Panc1 (cell line): ENCODE data around the gene FHAD1. TPM values are rescaled to one million over a fixed set of nuclear protein-coding genes. Genes with fewer than 3 reads are reported as not detected.

Source experiments
- ATAC-seq: fragments of 200-7000 bp; cut with Tn5 transposase; 2 replicates; pipeline ENCODE4 v1.9.1; 2020; ENCODE audit warnings: mild to moderate bottlenecking, moderate library complexity
- BruUV-seq: library from RNA; stranded (reverse); fragments of 400-500 nt; replicated peaks from 2 replicates; lab custom pipeline; 2021; lab: Mats Ljungman, UMichigan
- CTCF ChIA-PET: fragments of 300-600 bp; sonication (Branson Sonifier 250); formaldehyde crosslinking; loops from one replicate; lab custom pipeline; 2022; ENCODE audit warnings: antibody characterized with exemption; lab: Charles Lee
- POLR2A ChIA-PET: fragments of 300-600 bp; sonication (Branson Sonifier 250); formaldehyde crosslinking; loops from one replicate; lab custom pipeline; 2022; ENCODE audit warnings: antibody characterized with exemption; lab: Charles Lee
- DNase-seq: peaks from one replicate; pipeline ENCODE4 v3.0.0-alpha.2; 2010; ENCODE audit warnings: low read depth, low spot score
- H3K27ac ChIP-seq: 2 replicates; pipeline ENCODE4 v1.5.1; 2011; ENCODE audit warnings: mild to moderate bottlenecking, low read length, inconsistent platforms
- H3K27me3 ChIP-seq: fragments of 200-500 bp; sonication (Bioruptor generic); 2 replicates; pipeline ENCODE4 v1.6.0; 2014; ENCODE audit warnings: low read length, inconsistent platforms; ENCODE audit not compliant: control insufficient read depth, insufficient read depth
- H3K36me3 ChIP-seq: fragments of 200-500 bp; sonication (Bioruptor generic); 2 replicates; pipeline ENCODE4 v1.5.1; 2014; ENCODE audit warnings: inconsistent platforms, mild to moderate bottlenecking, low read length, moderate library complexity; ENCODE audit not compliant: control insufficient read depth, insufficient read depth
- H3K4me1 ChIP-seq: 2 replicates; pipeline ENCODE4 v1.5.1; 2011; ENCODE audit warnings: inconsistent platforms, mild to moderate bottlenecking, low read length, moderate library complexity; ENCODE audit not compliant: control insufficient read depth, insufficient read depth
- H3K4me3 ChIP-seq, 2 experiments: 2 replicates each; pipeline ENCODE4 v1.5.1; 2011 to 2012; ENCODE audit warnings: low read depth in 2 of 2, low read length in 2 of 2, mild to moderate bottlenecking in 2 of 2, inconsistent platforms in 1 of 2, moderate library complexity in 1 of 2
- H3K9me3 ChIP-seq: fragments of 200-500 bp; sonication (Bioruptor generic); 2 replicates; pipeline ENCODE4 v1.5.1; 2014; ENCODE audit warnings: low read depth, mild to moderate bottlenecking, inconsistent platforms, low read length, moderate library complexity; ENCODE audit not compliant: control insufficient read depth, insufficient read depth
- POLR2AphosphoS5 ChIP-seq: IDR thresholded peaks from 2 replicates; pipeline ENCODE4 v1.6.1; 2012; ENCODE audit warnings: mild to moderate bottlenecking, low read depth, low read length, moderate library complexity
- SIN3A ChIP-seq: IDR thresholded peaks from 2 replicates; pipeline ENCODE4 v1.6.1; 2012; ENCODE audit warnings: low read depth, mild to moderate bottlenecking, low read length, moderate library complexity, borderline replicate concordance; ENCODE audit not compliant: insufficient read depth
- TCF7L2 ChIP-seq: IDR thresholded peaks from 2 replicates; pipeline ENCODE4 v1.6.1; 2011; ENCODE audit warnings: mild to moderate bottlenecking, low read depth, low read length, inconsistent platforms
- in situ Hi-C: cut with HindIII; loops from 2 replicates; pipeline ENCODE4 v1.10.0; 2016; ENCODE audit warnings: low sequenced_read_pairs, low pct_unique_long_range_greater_than_20kb
- intact Hi-C: fragments of 100-400 bp; cut with micrococcal nuclease; formaldehyde crosslinking; loops from one replicate; pipeline ENCODE4 v1.10.0; 2022; ENCODE audit not compliant: unreplicated experiment
- total RNA-seq: library from RNA; stranded (reverse); gene quantifications from one replicate; pipeline ENCODE4 v1.2.1, GENCODE V29; 2021; ENCODE audit not compliant: unreplicated experiment
- TF ChIP-seq, protein P1 (sequence below): fragments of 450-650 bp; IDR thresholded peaks from 2 replicates; pipeline ENCODE4 v1.5.1; 2017; ENCODE audit warnings: mild to moderate bottlenecking
- TF ChIP-seq, protein P2 (sequence below), 2 experiments: IDR thresholded peaks; 2 replicates each; pipeline ENCODE4 v1.6.1; 2011 to 2012; ENCODE audit warnings: low read depth in 2 of 2, control low read depth in 1 of 2, low read length in 1 of 2, mild to moderate bottlenecking in 1 of 2, moderate library complexity in 1 of 2; ENCODE audit not compliant: insufficient read depth in 1 of 2

Gene FHAD1
- total RNA-seq, 1 experiment from 2014 or later, result 0.23 TPM

DNA sequence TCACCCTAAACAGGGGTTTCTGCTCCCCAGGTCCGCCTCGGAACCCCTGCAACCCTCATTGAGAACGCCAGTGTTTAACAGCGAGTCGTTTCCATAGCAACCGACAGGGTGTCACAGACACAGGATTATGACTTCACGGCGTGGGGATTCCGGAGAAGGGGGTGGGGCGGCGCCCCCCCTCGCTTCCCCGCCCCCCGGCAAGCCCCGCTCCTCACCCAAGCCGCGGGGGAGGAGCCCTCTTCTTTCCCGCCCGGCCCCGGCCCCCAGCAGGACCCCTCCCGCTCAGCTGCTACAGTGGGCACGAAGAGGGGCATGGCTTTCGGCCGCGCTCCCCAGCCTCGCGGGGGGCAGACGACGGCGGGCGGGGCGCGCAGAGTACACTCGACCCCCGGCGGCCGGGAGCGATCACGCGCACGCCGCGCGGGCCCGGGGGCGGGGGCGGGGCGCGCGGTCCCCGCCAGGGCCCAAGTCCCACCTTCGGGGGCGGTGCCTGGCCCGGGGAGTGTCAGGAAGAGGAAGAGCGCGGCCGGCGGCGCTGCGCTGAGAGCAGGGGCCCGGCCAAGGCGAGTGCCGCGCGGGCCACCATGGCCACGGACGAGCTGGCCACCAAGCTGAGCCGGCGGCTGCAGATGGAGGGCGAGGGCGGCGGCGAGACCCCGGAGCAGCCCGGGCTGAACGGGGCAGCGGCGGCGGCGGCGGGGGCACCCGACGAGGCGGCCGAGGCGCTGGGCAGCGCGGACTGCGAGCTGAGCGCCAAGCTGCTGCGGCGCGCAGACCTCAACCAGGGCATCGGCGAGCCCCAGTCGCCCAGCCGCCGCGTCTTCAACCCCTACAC is 162.6 kb downstream of the FHAD1 start, which contains the start of gene EFHD2:
Gene EFHD2 (plus strand): TSS at position 501 of the 835 bp plus-strand sequence. CDS start 84 bp downstream, at position 585.
- CTCF ChIA-PET, result no interaction called here

DNA sequence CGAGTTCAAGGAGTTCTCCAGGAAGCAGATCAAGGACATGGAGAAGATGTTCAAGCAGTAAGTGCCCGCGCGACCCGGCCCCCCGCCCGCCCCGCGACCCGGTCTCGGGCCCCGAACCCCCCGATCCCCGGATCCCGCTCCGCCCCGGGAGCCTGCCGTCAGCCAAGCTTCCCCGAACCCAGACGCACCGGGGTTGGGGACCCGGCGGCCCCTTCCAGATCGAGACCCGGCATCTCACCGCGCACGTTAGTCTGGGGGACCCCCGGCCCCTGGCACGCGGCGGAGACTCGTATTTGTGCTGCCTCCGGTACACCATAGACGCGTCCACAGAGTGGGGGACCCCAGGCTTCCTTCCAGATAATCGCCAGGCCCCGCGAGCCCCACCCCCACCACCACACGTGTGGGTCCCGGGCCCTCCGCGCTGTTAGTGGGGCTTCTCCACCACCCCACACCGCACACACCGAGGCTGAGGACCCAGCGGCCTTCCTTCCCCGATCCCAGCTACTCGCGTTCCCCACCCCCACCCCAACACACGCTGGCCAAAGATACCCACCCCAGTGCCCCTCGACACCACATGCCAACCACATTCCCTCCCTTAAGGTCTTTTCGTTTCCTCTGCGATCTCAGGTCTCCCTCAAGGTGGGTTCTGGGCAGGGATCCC is 163.3 kb downstream of the FHAD1 start:
- H3K4me1 ChIP-seq, result peaks cover 38% of the 10 kb centered on the region
- no TSS peak for BruUV-seq

More for the DNA sequence above, 162.6 kb downstream of the FHAD1 start, which contains the start of gene EFHD2:
- H3K27me3 ChIP-seq, result no peaks in the 10 kb centered on the region
- H3K4me3 ChIP-seq, result peak within 1 kb of the TSS; percentile 75 to 87
- H3K36me3 ChIP-seq, result no peaks in the 10 kb centered on the region; the same call in 1 of the 2 replicates
- peaks cover 38% of the 10 kb centered on the region for H3K4me1 ChIP-seq
- H3K27ac ChIP-seq, result peak within 1 kb of the TSS; percentile 92
- POLR2A ChIA-PET, result no interaction called here
- intact Hi-C loops, result no loop called here
- no peaks in the 10 kb centered on the region for H3K9me3 ChIP-seq
- BruUV-seq, result no TSS peak
- in situ Hi-C loops, result no loop called here
- DNase-seq (no peak), ATAC-seq (peak; percentile 94)
- TF ChIP-seq, protein P1, sequence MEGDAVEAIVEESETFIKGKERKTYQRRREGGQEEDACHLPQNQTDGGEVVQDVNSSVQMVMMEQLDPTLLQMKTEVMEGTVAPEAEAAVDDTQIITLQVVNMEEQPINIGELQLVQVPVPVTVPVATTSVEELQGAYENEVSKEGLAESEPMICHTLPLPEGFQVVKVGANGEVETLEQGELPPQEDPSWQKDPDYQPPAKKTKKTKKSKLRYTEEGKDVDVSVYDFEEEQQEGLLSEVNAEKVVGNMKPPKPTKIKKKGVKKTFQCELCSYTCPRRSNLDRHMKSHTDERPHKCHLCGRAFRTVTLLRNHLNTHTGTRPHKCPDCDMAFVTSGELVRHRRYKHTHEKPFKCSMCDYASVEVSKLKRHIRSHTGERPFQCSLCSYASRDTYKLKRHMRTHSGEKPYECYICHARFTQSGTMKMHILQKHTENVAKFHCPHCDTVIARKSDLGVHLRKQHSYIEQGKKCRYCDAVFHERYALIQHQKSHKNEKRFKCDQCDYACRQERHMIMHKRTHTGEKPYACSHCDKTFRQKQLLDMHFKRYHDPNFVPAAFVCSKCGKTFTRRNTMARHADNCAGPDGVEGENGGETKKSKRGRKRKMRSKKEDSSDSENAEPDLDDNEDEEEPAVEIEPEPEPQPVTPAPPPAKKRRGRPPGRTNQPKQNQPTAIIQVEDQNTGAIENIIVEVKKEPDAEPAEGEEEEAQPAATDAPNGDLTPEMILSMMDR, result no peak
- peak; percentile 87; the same call in 1 of the 2 replicates for TF ChIP-seq SIN3A
- TF ChIP-seq POLR2AphosphoS5, result peak; percentile 62

More for the DNA sequence above, 163.3 kb downstream of the FHAD1 start:
- CTCF ChIA-PET, result no interaction called here
- no peak for DNase-seq
- Histone ChIP-seq H3K27ac (peak overlapping the region; percentile 92), H3K9me3 (no peaks in the 10 kb centered on the region), H3K4me3 (peak overlapping the region; percentile 75 to 87), H3K27me3 (no peaks in the 10 kb centered on the region), H3K36me3 (no peaks in the 10 kb centered on the region; the same call in 1 of the 2 replicates)
- in situ Hi-C loops, result no loop called here
- intact Hi-C loops, result no loop called here
- TF ChIP-seq, protein P2, sequence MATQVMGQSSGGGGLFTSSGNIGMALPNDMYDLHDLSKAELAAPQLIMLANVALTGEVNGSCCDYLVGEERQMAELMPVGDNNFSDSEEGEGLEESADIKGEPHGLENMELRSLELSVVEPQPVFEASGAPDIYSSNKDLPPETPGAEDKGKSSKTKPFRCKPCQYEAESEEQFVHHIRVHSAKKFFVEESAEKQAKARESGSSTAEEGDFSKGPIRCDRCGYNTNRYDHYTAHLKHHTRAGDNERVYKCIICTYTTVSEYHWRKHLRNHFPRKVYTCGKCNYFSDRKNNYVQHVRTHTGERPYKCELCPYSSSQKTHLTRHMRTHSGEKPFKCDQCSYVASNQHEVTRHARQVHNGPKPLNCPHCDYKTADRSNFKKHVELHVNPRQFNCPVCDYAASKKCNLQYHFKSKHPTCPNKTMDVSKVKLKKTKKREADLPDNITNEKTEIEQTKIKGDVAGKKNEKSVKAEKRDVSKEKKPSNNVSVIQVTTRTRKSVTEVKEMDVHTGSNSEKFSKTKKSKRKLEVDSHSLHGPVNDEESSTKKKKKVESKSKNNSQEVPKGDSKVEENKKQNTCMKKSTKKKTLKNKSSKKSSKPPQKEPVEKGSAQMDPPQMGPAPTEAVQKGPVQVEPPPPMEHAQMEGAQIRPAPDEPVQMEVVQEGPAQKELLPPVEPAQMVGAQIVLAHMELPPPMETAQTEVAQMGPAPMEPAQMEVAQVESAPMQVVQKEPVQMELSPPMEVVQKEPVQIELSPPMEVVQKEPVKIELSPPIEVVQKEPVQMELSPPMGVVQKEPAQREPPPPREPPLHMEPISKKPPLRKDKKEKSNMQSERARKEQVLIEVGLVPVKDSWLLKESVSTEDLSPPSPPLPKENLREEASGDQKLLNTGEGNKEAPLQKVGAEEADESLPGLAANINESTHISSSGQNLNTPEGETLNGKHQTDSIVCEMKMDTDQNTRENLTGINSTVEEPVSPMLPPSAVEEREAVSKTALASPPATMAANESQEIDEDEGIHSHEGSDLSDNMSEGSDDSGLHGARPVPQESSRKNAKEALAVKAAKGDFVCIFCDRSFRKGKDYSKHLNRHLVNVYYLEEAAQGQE (IDR thresholded peaks at IDR 0.05; ENCODE audit: insufficient read depth in 1 of 2, low read depth in 2 of 2, low read length in 1 of 2), result no peak
- no peak for TF ChIP-seq SIN3A
- TF ChIP-seq POLR2AphosphoS5, result no peak
- TF ChIP-seq, protein P1, result no peak
- TF ChIP-seq TCF7L2, result no peak
- POLR2A ChIA-PET, result no interaction called here
- no peak for ATAC-seq
